Measurements from ENCODE around the gene FAM81A. TPM values are rescaled to one million over a fixed set of nuclear protein-coding genes. Genes with fewer than 3 reads are reported as not detected.
"Not testable (repeated sequence)": the region's sequence is repeated elsewhere in the genome, so short reads cannot be mapped to it uniquely, and the experiment has no call there.

FAM81A gene
- total RNA-seq, 4 donors from 2014 or later: 1.6 to 2.8 TPM; not detected in 2

GRCh38 chr15:59396679-59397078, 41.3 kb upstream of the FAM81A start:
- WGBS, 2 donors: 52 to 62% methylated on average over 3 of the region's 3 CpGs
- no peak for DNase-seq
- intact Hi-C loops (cut with DNase I): no loop called here
- Histone ChIP-seq H3K4me3 (no peak overlapping the region), H3K9me3 (no peaks in the 10 kb centered on the region), H3K27me3 (no peaks in the 10 kb centered on the region), H3K36me3 (no peaks in the 10 kb centered on the region), H3K27ac (no peak overlapping the region), H3K4me1 (peaks cover 0 to 11% (median 0%) of the 10 kb centered on the region in 3 donors)
- TF ChIP-seq POLR2A (IDR thresholded peaks at IDR 0.05): no peak
- TF ChIP-seq CTCF (IDR thresholded peaks at IDR 0.05): no peak

GRCh38 chr15:59398220-59398619, 39.8 kb upstream of the FAM81A start:
- no peaks in the 10 kb centered on the region for H3K36me3 ChIP-seq
- DNase-seq: no peak
- no peak overlapping the region for H3K4me3 ChIP-seq
- peaks cover 0 to 11% (median 0%) of the 10 kb centered on the region in 3 donors for H3K4me1 ChIP-seq
- no peak overlapping the region for H3K27ac ChIP-seq
- TF ChIP-seq POLR2A (IDR thresholded peaks at IDR 0.05) (no peak), CTCF (IDR thresholded peaks at IDR 0.05) (no peak)
- intact Hi-C loops (cut with DNase I): no loop called here
- no peaks in the 10 kb centered on the region for H3K27me3 ChIP-seq
- WGBS, 2 donors: 75 to 88% methylated on average over 1 of the region's 1 CpG
- no peaks in the 10 kb centered on the region for H3K9me3 ChIP-seq

GRCh38 chr15:59399465-59400102, 38.4 kb upstream of the FAM81A start:
- Histone ChIP-seq H3K4me3 (no peak overlapping the region), H3K27me3 (no peaks in the 10 kb centered on the region), H3K36me3 (no peaks in the 10 kb centered on the region), H3K9me3 (no peaks in the 10 kb centered on the region), H3K27ac (no peak overlapping the region), H3K4me1 (peaks cover 0 to 11% (median 0%) of the 10 kb centered on the region in 3 donors)
- DNase-seq: no peak
- 62 to 66% methylated on average over 7 of the region's 7 CpGs for WGBS, 2 donors
- intact Hi-C loops (cut with DNase I): no loop called here
- TF ChIP-seq POLR2A (IDR thresholded peaks at IDR 0.05): no peak
- TF ChIP-seq CTCF (IDR thresholded peaks at IDR 0.05): no peak

GRCh38 chr15:59400103-59400813, 37.7 kb upstream of the FAM81A start:
- no peak for DNase-seq
- no peaks in the 10 kb centered on the region for H3K36me3 ChIP-seq
- TF ChIP-seq POLR2A (IDR thresholded peaks at IDR 0.05) (no peak), CTCF (IDR thresholded peaks at IDR 0.05) (no peak)
- intact Hi-C loops (cut with DNase I): no loop called here
- H3K4me1 ChIP-seq: peaks cover 0 to 11% (median 0%) of the 10 kb centered on the region in 3 donors
- no peak overlapping the region for H3K4me3 ChIP-seq
- H3K27me3 ChIP-seq: no peaks in the 10 kb centered on the region
- H3K27ac ChIP-seq: no peak overlapping the region
- WGBS, 2 donors: 72 to 75% methylated on average over 11 to 13 of the region's 13 CpGs
- H3K9me3 ChIP-seq: no peaks in the 10 kb centered on the region

GRCh38 chr15:59401051-59401823, 36.7 kb upstream of the FAM81A start:
- WGBS, 2 donors: 80 to 85% methylated on average over 10 of the region's 10 CpGs
- intact Hi-C loops (cut with DNase I): not testable (repeated sequence)

More at GRCh38 chr15:59401051-59401823, 36.7 kb upstream of the FAM81A start:
- not testable (repeated sequence) for DNase-seq, H3K9me3 ChIP-seq, H3K27me3 ChIP-seq, H3K27ac ChIP-seq, H3K36me3 ChIP-seq, H3K4me3 ChIP-seq
- peaks cover 0 to 11% (median 0%) of the 10 kb centered on the region in 3 donors for H3K4me1 ChIP-seq
